Naive thymus-derived CD4-positive, alpha-beta T cell (primary cell): ENCODE data around the gene AKAP8. TPM values are rescaled to one million over a fixed set of nuclear protein-coding genes. Genes with fewer than 3 reads are reported as not detected.
"Not testable (repeated sequence)": the region's sequence is repeated elsewhere in the genome, so short reads cannot be mapped to it uniquely, and the experiment has no call there.

ENCODE experiments used
- ATAC-seq: fragments of 150-1000 bp; cut with Tn5 transposase; 2 replicates; pipeline ENCODE4 v1.10.0; 2021; ENCODE audit warnings: mild to moderate bottlenecking, moderate library complexity
- CTCF ChIA-PET: fragments of 350-600 bp; sonication (Branson Sonifier 250); formaldehyde crosslinking; loops from one replicate; lab custom pipeline; 2021; ENCODE audit warnings: antibody characterized with exemption; lab: Charles Lee
- POLR2A ChIA-PET: fragments of 350-600 bp; sonication (Branson Sonifier 250); formaldehyde crosslinking; loops from one replicate; lab custom pipeline; 2021; ENCODE audit warnings: antibody characterized with exemption, inconsistent platforms; lab: Charles Lee
- DNase-seq, 9 donors: peaks; one replicate each; pipeline versions ENCODE4 v3.0.0 to v3.0.0-alpha.2; 2020 to 2022; ENCODE audit warnings: mixed read lengths in 1 of 9
- H3K27ac ChIP-seq: one replicate; pipeline ENCODE4 v1.7.0; 2013; ENCODE audit warnings: mild to moderate bottlenecking, low read depth, low read length, moderate library complexity
- H3K27me3 ChIP-seq, 2 donors: one replicate each; pipeline ENCODE4 v1.7.0; 2013; ENCODE audit warnings: low read length in 2 of 2, mild to moderate bottlenecking in 2 of 2, moderate library complexity in 2 of 2; ENCODE audit not compliant: control insufficient read depth in 2 of 2, insufficient read depth in 2 of 2
- H3K36me3 ChIP-seq, 3 experiments: 1 replicate in 2 of 3; 2 replicates in 1 of 3; pipeline ENCODE4 v1.7.0; 2013; ENCODE audit warnings: low read length in 3 of 3, mild to moderate bottlenecking in 3 of 3, moderate library complexity in 1 of 3; ENCODE audit not compliant: insufficient read depth in 3 of 3, control insufficient read depth in 2 of 3
- H3K4me1 ChIP-seq, 2 donors: one replicate each; pipeline ENCODE4 v1.7.0; 2013; ENCODE audit warnings: low read length in 2 of 2, mild to moderate bottlenecking in 2 of 2, moderate library complexity in 1 of 2; ENCODE audit not compliant: control insufficient read depth in 2 of 2, insufficient read depth in 2 of 2
- H3K4me3 ChIP-seq: 2 replicates; pipeline ENCODE4 v1.7.0; 2013; ENCODE audit warnings: mild to moderate bottlenecking, low read length
- H3K9me3 ChIP-seq, 3 experiments: 1 replicate in 2 of 3; 2 replicates in 1 of 3; pipeline ENCODE4 v1.7.0; 2013; ENCODE audit warnings: low read length in 3 of 3; ENCODE audit not compliant: control insufficient read depth in 2 of 3
- H3K27ac Mint-ChIP-seq, 9 donors: one replicate each; pipeline ENCODE4 v1.8.0; 2020 to 2022; ENCODE audit warnings: mixed read lengths in 9 of 9, mild to moderate bottlenecking in 8 of 9, moderate library complexity in 5 of 9, inconsistent platforms in 2 of 9
- H3K27me3 Mint-ChIP-seq, 5 donors: one replicate each; pipeline ENCODE4 v1.8.0; 2021 to 2022; ENCODE audit warnings: mixed read lengths in 5 of 5, mild to moderate bottlenecking in 1 of 5
- H3K36me3 Mint-ChIP-seq, 5 donors: one replicate each; pipeline ENCODE4 v1.8.0; 2020 to 2022; ENCODE audit warnings: mixed read lengths in 5 of 5, mild to moderate bottlenecking in 3 of 5, inconsistent platforms in 1 of 5
- H3K4me1 Mint-ChIP-seq, 7 donors: one replicate each; pipeline ENCODE4 v1.8.0; 2020 to 2022; ENCODE audit warnings: mixed read lengths in 7 of 7, mild to moderate bottlenecking in 3 of 7, inconsistent platforms in 1 of 7
- H3K4me3 Mint-ChIP-seq, 10 donors: one replicate each; pipeline ENCODE4 v1.8.0; 2020 to 2022; ENCODE audit warnings: mild to moderate bottlenecking in 10 of 10, mixed read lengths in 10 of 10, moderate library complexity in 6 of 10, inconsistent platforms in 2 of 10
- H3K9me3 Mint-ChIP-seq, 11 donors: one replicate each; pipeline ENCODE4 v1.8.0; 2020 to 2022; ENCODE audit warnings: mixed read lengths in 11 of 11, mild to moderate bottlenecking in 4 of 11, inconsistent platforms in 1 of 11, moderate library complexity in 1 of 11
- intact Hi-C, 2 donors: fragments of 100-400 bp; cut with micrococcal nuclease; formaldehyde crosslinking; loops; one replicate each; pipeline ENCODE4 v1.15.1; 2023
- polyA plus RNA-seq, 2 donors: library from polyadenylated mRNA; unstranded; fragments of 300-500 nt; fragmentation: Illumina TruSeq; gene quantifications; one replicate each; pipeline ENCODE4 v1.2.3, GENCODE V29; 2021
- total RNA-seq, 6 experiments: library from RNA in 5 of 6; stranded (reverse) in 5 of 6; gene quantifications; 1 replicate in 5 of 6; 2 replicates in 1 of 6; pipeline ENCODE4 v1.2.3 and lab custom pipeline; 2021 to 2026

The AKAP8 gene
- total and polyA plus RNA-seq, 7 experiments from 2014 or later, result 11.9 to 81.2 (median 76.4) TPM

DNA sequence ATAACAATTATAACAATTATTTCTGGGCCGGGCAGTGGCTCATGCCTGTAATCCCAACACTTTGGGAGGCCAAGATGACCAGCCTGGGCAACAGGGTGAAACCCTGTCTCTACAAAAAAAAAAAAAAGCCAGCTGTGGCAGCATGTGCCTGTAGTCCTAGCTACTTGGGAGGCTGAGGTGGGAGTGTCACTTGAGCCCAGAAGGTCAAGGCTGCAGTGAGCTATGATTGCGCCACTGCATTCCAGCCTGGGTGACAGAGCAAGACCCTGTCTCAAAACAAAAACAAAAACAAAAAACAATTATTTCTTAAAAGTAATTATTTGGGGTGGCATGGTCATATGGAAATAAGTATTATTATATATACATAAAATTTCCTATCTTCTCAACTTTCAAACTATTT is 31.8 kb upstream of the AKAP8 start:
- CTCF ChIA-PET, result not testable (repeated sequence)

DNA sequence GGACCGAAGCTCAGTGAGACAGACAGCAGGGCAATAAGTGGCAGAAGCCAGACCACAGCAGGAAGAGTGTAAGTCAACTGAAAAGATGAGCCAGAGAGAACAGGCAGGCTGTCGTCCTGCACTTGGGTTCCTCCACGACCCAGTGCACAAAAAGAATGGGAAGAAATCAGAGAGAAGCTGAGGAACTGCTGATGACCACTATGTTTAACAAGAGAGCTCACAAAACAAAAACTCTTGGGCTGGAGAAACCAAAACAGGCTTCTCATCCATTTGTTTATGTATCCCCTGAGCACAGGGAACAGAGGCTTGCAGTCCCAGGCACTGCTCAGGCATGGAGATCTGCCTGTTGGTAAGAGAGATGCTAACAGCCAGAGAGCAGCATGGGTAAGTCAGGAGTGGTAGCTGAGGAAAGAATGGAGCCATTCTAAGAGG is 25.2 kb upstream of the AKAP8 start:
- peaks cover 0 to 35% (median 0%) of the 10 kb centered on the region in 5 donors for H3K36me3 Mint-ChIP-seq
- intact Hi-C loops, result no loop called here
- H3K36me3 ChIP-seq, result peaks cover 3 to 67% (median 7%) of the 10 kb centered on the region in 3 experiments

More for the DNA sequence above, 31.8 kb upstream of the AKAP8 start:
- H3K27ac ChIP-seq, H3K4me3 Mint-ChIP-seq, ATAC-seq, H3K9me3 Mint-ChIP-seq, H3K27me3 Mint-ChIP-seq, H3K9me3 ChIP-seq, H3K27me3 ChIP-seq, intact Hi-C loops, H3K4me3 ChIP-seq, DNase-seq: not testable (repeated sequence)
- peak overlapping the region in 1 of 9 donors; percentile 21 for H3K27ac Mint-ChIP-seq
- Histone ChIP-seq H3K4me1 (peaks cover 11% of the 10 kb centered on the region in 2 donors), H3K36me3 (peaks cover 0 to 36% (median 7%) of the 10 kb centered on the region in 3 experiments)
- peaks cover 0 to 11% (median 6%) of the 10 kb centered on the region in 5 donors for H3K36me3 Mint-ChIP-seq
- POLR2A ChIA-PET, result interaction anchor here (1.5 kb wide), 1 partner anchor 32 kb away, joined by 5 read pairs; the partner anchor contains the start of gene AKAP8
- peaks cover 19 to 71% (median 48%) of the 10 kb centered on the region in 7 donors for H3K4me1 Mint-ChIP-seq

DNA sequence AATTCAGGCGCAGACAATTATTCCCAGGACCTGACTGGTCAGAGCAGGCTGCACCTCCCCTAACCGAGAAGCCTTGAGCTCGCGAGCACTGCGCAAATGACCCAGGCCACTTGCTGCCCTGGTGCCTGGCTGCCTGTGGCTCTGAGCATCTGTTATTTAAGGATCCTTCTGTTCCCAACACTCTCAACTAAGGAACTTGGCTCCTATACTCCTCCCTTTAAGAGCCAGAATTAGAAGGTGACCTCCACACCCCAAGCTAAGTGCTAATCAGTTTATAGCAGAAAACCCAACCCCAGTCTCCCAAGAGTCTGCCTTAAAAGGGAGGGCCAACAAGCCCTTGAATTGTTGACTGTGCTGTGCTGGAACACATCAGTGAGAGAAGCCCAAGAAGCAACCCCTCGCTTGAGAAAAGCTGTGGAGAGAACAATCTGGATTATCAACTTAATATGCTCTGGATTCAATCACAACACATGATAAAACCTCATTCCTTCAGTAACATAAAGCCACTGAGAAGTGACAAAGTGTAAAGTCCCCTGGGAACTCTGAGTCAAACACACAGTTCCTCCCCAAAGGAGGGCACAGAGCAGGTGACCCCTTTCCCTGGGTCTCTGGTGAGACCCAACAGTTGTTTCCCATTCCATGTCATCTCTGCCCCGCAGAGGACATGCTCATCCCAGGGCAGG is 24.7 kb upstream of the AKAP8 start:
- Histone ChIP-seq H3K4me1 (no peaks in the 10 kb centered on the region), H3K27me3 (no peaks in the 10 kb centered on the region), H3K4me3 (no peak overlapping the region), H3K36me3 (peaks cover 2 to 67% (median 6%) of the 10 kb centered on the region in 3 experiments), H3K27ac (no peak overlapping the region), H3K9me3 (no peaks in the 10 kb centered on the region)
- CTCF ChIA-PET, result interaction anchor here (1.5 kb wide), 1 partner anchor 12 kb away, joined by 3 read pairs; no protein-coding TSS in a partner anchor
- H3K4me1 Mint-ChIP-seq, result peaks cover 18 to 56% (median 46%) of the 10 kb centered on the region in 7 donors
- peak overlapping the region in 6 of 9 donors; percentile 0 to 94 (median 66) for H3K27ac Mint-ChIP-seq
- intact Hi-C loops, result no loop called here
- H3K27me3 Mint-ChIP-seq, result no peaks in the 10 kb centered on the region
- ATAC-seq, result no peak
- peak overlapping the region in 4 of 10 donors; percentile 11 to 50 (median 30) for H3K4me3 Mint-ChIP-seq
- POLR2A ChIA-PET, result no interaction called here
- peaks cover 0 to 36% (median 0%) of the 10 kb centered on the region in 5 donors for H3K36me3 Mint-ChIP-seq
- DNase-seq, result no peak
- no peaks in the 10 kb centered on the region for H3K9me3 Mint-ChIP-seq

More for the DNA sequence above, 25.2 kb upstream of the AKAP8 start:
- Histone ChIP-seq H3K4me1 (no peaks in the 10 kb centered on the region), H3K9me3 (no peaks in the 10 kb centered on the region), H3K27me3 (no peaks in the 10 kb centered on the region), H3K27ac (no peak overlapping the region), H3K4me3 (no peak overlapping the region)
- ATAC-seq (no peak), DNase-seq (no peak)
- POLR2A ChIA-PET, result interaction anchor here (0.8 kb wide), 1 partner anchor 14 kb away, joined by 3 read pairs; the partner anchor contains the start of gene AKAP8L
- Mint-ChIP-seq H3K4me3 (peak overlapping the region in 4 of 10 donors; percentile 11 to 50 (median 30)), H3K27me3 (no peaks in the 10 kb centered on the region), H3K27ac (peak overlapping the region in 8 of 9 donors; percentile 16 to 94 (median 68)), H3K9me3 (no peaks in the 10 kb centered on the region), H3K4me1 (peaks cover 22 to 61% (median 52%) of the 10 kb centered on the region in 7 donors)
- CTCF ChIA-PET, result interaction anchor here (0.9 to 1.5 kb wide), 2 partner anchors 12 to 152 kb away, joined by 3 read pairs; no protein-coding TSS in a partner anchor

DNA sequence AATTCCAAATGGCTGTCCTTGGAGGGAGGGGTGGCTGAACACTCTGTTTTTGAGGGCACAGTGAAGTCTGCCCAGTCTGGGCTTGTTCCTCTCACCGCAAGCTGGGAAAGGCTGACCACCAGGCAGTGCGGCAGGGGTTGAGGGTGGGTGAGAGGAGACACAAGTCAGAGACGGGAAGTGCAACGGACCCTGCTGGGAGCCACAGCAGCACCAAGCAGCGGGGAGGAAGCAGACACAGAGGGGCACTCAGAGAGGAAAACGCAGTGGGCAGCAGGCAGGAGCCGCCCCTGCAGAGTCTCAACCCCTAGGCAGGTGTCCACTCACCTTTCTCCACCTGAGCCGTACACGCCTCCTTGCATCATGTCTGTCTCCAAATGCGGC is 23.6 kb upstream of the AKAP8 start:
- H3K36me3 ChIP-seq, result peaks cover 0 to 70% (median 8%) of the 10 kb centered on the region in 3 experiments
- Mint-ChIP-seq H3K4me1 (peaks cover 17 to 45% (median 37%) of the 10 kb centered on the region in 7 donors), H3K4me3 (no peak overlapping the region), H3K27ac (peak overlapping the region in 1 of 9 donors; percentile 43), H3K27me3 (no peaks in the 10 kb centered on the region), H3K9me3 (no peaks in the 10 kb centered on the region), H3K36me3 (peaks cover 0 to 32% (median 0%) of the 10 kb centered on the region in 5 donors)
- H3K27ac ChIP-seq, result no peak overlapping the region
- CTCF ChIA-PET, result interaction anchor here (1.5 kb wide), 1 partner anchor 13 kb away, joined by 3 read pairs; no protein-coding TSS in a partner anchor
- ATAC-seq (no peak), DNase-seq (no peak)
- no peaks in the 10 kb centered on the region for H3K4me1 ChIP-seq
- H3K27me3 ChIP-seq, result no peaks in the 10 kb centered on the region
- H3K9me3 ChIP-seq, result no peaks in the 10 kb centered on the region
- POLR2A ChIA-PET, result no interaction called here
- H3K4me3 ChIP-seq, result no peak overlapping the region
- intact Hi-C loops, result no loop called here

DNA sequence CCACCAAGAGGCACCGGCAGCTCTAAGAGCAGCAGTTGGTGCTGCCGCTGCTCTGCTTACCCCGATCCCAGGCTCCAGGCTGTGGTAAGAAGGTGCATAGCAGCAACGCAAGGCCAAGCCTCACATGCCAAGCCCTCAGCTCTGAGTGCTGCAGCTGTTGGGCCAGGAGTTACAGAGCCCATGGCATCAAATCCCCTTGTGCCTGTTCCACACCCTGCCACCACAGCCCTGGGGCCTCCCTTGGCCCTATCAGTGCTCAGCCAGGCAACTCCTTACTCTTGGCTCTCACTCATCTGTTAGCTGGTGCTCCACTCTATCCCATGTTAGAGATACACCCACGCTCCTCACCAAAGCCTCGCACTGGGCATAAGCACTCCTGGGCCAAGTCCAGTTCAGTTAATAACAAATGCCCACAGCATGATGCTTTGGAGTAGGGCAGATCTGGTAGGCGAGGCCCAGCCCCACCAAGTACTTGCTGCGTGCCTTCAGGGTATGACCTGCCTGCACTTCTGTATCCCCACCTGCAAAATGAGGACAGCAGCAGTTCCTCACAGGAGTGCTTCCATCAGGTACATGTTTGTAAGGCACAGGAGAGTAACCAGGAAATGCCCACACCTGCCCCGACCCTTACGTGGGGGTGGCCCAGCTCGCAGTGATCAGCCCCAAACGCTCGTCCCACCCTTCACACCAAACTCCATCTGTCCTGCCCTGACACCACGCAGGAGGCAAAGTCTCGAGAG is 23.0 kb upstream of the AKAP8 start:
- DNase-seq, result no peak
- peak overlapping the region in 1 of 9 donors; percentile 19 for H3K27ac Mint-ChIP-seq
- POLR2A ChIA-PET, result no interaction called here
- peaks cover under 1 to 38% (median 3%) of the 10 kb centered on the region in 5 donors for H3K36me3 Mint-ChIP-seq
- H3K36me3 ChIP-seq, result peaks cover 0 to 76% (median 11%) of the 10 kb centered on the region in 3 experiments
- intact Hi-C loops, result no loop called here
- H3K4me3 Mint-ChIP-seq, result no peak overlapping the region
- peaks cover 13 to 39% (median 31%) of the 10 kb centered on the region in 7 donors for H3K4me1 Mint-ChIP-seq
- no peaks in the 10 kb centered on the region for H3K9me3 Mint-ChIP-seq
- CTCF ChIA-PET, result no interaction called here
- H3K27ac ChIP-seq, result no peak overlapping the region
- H3K9me3 ChIP-seq, result no peaks in the 10 kb centered on the region
- no peaks in the 10 kb centered on the region for H3K27me3 ChIP-seq
- H3K4me1 ChIP-seq, result no peaks in the 10 kb centered on the region
- no peak overlapping the region for H3K4me3 ChIP-seq
- no peaks in the 10 kb centered on the region for H3K27me3 Mint-ChIP-seq
- ATAC-seq, result no peak

DNA sequence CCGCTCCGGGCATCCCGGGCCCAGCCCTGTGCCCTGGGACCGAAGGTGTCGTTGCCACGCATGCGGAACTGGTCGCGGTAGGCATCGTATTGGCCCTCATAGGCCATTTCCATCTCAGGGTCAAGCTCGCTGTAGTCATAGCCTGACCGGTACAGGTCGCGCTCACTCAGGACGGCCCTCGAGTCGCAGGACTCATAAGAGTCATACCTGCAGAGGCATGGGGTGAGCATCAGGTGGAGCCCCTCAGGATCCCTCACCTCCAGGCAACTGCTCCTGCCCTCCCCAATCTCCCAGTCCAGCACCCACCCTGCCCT is 21.8 kb upstream of the AKAP8 start:
- DNase-seq, result no peak
- CTCF ChIA-PET, result no interaction called here
- Histone ChIP-seq H3K4me1 (no peaks in the 10 kb centered on the region), H3K27ac (no peak overlapping the region), H3K36me3 (peaks cover 0 to 88% (median 15%) of the 10 kb centered on the region in 3 experiments), H3K27me3 (no peaks in the 10 kb centered on the region), H3K4me3 (no peak overlapping the region), H3K9me3 (no peaks in the 10 kb centered on the region)
- Mint-ChIP-seq H3K9me3 (peaks cover 0 to 1% (median 0%) of the 10 kb centered on the region in 11 donors), H3K4me3 (no peak overlapping the region), H3K27me3 (no peaks in the 10 kb centered on the region), H3K4me1 (peaks cover 10 to 29% (median 24%) of the 10 kb centered on the region in 7 donors), H3K27ac (no peak overlapping the region), H3K36me3 (peaks cover 10 to 50% (median 10%) of the 10 kb centered on the region in 5 donors)
- intact Hi-C loops, result no loop called here
- POLR2A ChIA-PET, result interaction anchor here (0.6 kb wide), 2 partner anchors 15 to 25 kb away, joined by 3 read pairs; no protein-coding TSS in a partner anchor
- ATAC-seq, result no peak
